ENCODE results near the gene SETX.
"Not testable (repeated sequence)": the region's sequence is repeated elsewhere in the genome, so short reads cannot be mapped to it uniquely, and the experiment has no call there.

SETX gene

DNA sequence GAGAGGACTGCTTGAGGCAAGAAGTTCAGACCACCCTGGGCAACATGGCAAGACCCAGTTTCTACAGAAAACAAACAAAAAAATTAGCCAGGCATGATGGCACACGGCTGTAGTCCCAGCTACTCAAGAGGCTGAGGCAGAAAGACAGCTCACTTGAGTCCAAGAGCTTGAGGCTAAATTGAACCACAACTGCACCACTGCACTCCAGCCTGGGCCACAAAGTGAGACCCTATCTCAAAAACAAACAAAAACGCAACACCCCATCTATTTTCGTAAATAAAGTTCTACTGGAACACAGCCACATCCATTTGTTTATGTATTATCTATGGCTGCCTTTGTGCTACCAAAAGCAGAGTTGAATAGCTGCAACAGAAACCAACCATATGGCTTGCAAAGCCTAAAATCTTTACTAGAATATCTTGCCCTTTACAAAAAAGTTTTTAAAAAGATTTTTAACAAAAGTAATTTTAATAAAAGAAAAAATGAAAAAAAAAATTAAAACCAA is 67.5 kb downstream of the SETX start:
- DNase-seq (ENCODE audit: low read depth, low spot score): no peak

DNA sequence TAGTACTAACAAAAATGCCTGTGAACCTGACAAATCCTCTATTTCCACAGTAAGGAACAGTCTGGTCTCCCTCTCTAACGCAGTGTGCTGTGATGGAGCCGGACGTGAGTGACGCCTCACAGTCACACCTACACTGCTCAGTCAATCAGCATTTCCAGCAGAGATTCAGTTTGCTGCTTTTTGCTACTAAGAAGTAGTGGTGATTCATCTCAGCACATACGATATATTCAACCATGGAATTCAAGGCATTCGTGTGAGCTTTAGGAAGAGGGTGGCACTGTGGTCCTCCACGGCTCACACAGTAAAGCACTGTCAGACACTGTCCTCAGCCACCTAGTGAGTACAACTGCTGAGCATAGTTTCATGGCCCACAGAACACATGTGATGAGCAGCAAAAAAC is 70.9 kb downstream of the SETX start:
- DNase-seq (ENCODE audit: low read depth, low spot score): no peak

DNA sequence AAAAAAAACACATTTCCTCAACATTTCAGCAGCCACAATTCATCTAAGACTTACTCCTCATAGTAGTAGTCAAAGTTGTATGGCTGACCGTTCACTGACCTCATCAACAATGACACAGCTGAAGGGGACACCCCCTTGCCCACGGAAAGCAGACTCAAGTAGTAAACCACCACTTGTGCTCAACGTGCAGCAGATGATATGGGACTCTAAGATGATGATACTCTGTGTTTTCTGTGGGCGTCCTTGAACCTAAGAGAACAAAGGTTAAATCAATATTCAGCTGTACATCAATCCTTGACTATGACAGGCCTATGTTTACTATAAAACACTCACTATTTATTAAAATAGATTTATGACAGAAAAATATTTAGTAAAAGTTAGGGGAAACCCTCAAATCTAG is 71.6 kb downstream of the SETX start:
- DNase-seq (ENCODE audit: low read depth, low spot score): no peak

DNA sequence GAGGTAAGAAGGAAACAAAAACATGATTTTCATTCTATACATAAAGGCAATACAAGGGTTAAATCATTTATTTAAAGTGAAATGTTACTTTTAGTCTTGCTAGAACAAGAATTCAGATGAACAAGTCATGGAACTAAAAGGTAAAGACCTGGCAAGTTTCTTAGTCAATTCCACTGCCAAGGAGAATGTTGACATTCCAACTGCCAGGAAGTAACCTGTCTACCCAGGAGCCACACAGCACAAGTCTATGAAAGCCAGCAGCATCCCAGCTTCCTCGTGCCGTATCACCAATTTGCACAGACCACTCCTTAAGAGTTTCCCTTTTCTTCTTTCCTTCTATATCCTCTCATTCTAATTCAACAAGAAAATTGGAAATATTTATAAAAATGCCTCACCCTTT is 79.9 kb downstream of the SETX start:
- no peak for DNase-seq (ENCODE audit: low read depth, low spot score)

DNA sequence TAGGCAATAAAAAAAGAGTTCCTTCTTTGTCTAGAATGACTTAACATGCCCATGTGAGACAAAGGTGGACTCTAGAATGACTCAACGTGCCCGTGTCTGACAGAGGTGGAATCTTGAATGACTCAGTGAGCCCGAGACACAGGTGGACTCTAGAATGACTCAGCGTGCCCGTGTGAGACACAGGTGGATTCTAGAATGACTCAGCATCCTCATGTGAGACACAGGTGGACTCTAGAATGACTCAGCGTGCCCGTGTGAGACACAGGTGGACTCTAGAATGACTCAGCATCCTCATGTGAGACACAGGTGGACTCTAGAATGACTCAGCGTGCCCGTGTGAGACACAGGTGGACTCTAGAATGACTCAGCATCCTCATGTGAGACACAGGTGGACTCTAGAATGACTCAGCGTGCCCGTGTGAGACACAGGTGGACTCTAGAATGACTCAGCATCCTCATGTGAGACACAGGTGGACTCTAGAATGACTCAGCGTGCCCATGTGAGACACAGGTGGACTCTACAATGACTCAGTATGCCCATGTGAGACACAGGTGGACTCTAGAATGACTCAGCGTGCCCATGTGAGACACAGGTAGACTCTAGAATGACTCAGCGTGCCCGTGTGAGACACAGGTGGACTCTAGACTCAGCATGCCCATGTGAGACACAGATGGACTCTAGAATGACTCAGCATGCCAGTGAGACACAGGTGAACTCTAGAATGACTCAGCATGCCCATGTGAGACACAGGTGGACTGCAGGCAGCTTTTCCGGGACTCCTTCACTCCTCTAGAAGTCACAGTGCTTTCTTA is 84.9 kb downstream of the SETX start:
- DNase-seq (ENCODE audit: low read depth, low spot score): not testable (repeated sequence)

DNA sequence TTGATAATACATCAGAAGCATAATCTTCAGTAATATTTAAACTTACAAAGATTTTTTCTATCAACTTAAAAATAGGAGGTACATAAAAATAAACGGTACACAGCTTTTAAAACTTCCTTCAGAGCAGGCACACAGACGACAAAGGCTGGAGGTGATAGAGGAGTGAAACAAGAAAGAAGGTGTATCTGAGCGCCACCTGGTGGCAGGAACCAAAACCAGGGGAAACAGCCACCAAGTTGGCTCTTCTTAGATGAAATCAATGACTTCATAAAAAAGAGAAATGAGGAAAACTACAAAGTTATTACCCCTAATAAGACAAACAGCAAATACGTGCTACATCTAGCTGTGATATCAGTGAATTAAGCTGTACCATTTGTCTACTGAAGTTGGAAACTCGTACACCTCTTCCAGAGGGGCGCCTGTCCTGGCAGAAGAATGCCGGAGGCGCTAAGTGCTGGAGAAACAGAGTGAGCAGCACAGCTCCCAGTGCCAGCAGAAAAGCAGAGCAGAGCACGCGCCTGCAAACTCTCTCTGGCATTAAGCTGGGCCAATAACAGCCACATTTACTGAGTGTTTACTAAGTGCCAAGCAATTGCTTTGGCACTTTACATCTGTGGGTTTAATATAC is 85.9 kb downstream of the SETX start:
- peak; percentile 29 for DNase-seq (ENCODE audit: low read depth, low spot score)

DNA sequence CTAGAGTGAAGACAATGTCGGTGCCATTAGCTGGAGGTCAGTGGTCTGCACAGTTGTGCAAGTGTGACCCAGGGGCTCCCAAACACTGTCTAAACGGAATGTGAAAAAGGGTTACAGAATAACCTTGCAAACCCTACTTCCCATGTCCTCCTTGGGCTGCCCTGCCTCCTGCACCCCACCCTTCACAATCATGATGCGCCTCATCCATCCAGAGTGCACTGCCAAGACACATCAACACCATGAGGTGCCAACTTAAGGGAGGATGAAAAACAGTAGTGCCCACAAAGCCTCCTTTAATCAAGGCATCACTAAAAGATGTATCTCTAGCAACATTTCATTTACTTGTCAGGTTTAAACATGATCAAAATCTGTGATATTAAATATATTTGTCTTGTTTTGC is 87.1 kb downstream of the SETX start:
- no peak for DNase-seq (ENCODE audit: low read depth, low spot score)

DNA sequence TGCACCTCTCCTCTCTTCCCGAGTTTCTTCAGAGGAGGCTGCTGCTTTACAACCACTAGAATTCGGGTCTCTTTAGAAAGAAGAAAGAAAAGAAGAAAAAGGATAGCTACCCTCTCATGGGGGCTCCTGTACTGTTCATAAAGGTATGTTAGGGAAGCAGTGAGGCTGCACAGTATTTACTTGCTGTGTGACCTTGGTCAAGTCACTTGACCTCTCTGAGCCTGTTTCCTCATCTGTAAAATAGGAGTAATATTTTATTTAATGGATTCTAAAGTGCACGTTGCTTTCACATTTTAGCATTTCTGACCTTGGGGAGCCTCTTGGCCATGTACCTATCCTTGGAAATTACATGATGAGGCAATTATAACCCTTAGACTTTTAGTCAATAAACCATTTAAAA is 88.8 kb downstream of the SETX start:
- no peak for DNase-seq (ENCODE audit: low read depth, low spot score)

DNA sequence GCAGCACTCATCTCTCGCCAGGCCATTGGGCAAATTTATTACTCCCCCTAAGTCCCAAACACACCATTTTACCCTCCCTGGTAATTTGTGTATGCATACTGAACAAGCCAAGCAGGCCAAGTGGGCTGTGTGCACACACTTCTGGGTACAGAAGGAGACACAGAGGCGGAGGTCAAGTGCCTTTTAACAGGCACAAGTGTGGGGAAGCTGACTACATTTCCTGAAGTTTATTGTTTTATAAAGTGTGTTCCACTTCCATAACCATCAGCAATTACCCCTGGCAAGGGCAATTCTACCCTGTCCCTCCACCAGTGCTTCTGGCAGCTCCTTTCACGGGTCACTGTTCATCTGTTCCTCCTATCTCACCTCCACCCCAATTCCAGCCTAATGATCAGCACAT is 93.9 kb downstream of the SETX start:
- DNase-seq (ENCODE audit: low read depth, low spot score): no peak

DNA sequence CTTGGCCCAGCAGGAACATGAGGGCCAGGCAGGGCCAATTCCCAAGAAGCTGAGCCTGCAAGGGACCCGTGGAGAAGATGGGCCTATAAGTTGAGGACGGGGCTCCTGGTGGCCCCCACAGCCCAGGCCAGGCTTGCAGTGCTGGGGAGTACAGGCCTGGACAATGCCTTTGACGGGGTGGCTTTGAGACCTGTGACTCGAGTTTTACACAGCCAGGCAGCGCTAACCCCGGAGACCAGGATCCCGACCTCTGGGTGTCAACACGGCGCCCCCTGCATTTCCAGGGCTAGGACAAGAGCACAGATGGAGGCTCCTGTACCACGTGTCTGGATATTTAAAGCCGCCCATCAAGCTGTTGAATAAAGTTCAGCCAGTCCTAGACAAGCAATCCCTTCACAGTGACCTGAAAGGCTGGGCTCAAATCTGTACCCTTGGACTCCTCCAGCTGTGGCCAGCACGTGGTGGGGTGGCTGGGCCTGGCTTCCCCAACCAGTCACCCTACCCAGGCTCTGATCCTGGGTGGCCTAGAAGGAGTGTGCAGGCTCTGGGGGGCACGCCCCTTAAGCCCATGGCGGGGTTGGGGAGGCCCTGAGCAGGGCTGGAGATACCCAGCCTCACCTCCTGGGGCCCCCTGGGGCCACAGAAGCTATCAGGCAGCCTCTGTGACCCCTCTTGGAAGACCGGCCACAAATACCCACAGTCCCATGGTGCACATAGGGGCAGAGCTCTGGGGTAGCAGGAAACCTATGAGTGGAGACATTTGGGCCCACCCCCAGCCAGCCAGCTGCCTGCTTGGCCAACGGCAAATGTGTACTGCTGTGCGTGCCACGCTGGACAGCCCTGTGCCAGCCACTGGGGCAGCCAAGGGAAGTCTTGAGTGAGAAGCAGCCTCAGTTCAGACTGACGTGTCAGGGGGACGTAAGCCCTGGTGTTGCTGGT is 104.2 kb downstream of the SETX start:
- DNase-seq (ENCODE audit: low read depth, low spot score): no peak

DNA sequence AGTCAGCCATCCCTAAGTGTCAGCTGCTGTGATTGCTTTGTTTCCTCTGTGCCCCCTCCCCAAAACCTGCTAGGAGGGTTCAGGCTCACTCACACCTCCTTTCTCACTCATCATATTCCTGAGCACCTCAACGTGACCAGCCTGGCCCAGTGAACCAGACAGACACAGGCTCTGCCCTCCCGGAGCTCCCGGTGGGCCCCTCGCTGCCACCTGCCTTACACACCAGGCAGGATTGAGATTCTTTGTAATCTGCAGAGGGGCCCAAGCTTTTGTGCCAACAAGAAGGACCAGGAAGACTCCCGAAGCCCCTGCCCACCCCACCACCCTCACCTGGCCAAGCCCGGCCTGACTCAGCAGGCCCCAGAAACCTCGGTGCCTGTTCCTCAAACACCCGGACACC is 105.1 kb downstream of the SETX start:
- no peak for DNase-seq (ENCODE audit: low read depth, low spot score)

DNA sequence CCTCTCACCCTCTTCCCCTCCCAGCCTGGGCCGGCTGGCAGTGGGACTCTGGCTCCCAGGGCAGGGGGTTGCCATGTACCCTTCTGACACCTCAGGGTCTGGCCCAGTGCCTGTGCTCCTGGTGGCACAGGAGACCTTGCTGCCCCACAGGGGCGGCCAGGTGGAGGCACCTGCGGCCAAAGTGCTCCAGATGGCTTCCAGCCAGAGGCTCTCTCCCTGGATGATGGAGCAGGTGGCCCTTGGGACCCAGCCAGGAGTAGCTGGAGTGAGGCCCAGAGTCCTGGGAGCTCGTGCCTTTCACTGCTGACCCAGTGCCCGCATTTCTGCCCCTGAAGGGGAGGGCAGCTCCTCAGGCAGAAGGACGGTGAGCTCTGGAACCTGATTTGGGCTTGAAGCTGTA is 105.7 kb downstream of the SETX start:
- DNase-seq (ENCODE audit: low read depth, low spot score): no peak

DNA sequence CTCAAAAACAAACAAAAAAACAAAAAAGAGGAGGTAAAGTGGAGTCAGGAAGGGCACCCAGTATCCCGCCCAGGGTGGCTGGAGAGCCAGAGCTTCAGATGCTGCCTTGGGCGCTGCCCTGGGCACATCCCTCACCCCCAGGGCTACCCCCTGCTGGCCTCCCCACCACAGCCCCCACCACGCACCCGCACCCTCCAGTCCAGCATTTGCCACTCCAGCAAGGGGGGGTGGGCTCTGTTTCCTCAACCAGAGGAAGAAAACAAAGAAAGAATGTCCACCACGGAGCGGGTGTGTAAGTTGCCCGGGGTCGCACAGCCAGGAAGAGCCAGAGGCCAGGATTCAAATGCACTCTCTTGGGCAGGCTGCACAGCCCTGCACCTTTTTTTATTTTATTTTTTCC is 106.8 kb downstream of the SETX start:
- no peak for DNase-seq (ENCODE audit: low read depth, low spot score)

DNA sequence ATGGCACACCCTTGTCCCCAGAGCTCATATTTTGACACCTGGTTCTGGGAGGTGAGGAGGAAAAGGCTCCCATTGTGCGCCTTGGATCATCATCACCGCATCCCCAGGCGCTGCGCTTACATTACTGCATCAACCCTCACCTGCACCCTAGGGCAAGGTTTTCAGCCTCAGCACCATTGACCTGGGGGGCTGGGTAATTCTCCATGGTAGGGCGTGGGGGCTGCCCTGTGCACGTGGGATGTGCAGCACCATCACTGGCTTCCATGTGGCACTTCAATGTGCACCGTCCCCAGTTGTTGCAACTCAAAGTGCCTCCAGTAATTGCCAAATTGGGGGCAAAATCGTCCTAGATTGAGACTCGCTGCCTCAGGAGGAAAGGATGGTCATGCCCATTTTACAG is 109.3 kb downstream of the SETX start:
- DNase-seq (ENCODE audit: low read depth, low spot score): no peak

DNA sequence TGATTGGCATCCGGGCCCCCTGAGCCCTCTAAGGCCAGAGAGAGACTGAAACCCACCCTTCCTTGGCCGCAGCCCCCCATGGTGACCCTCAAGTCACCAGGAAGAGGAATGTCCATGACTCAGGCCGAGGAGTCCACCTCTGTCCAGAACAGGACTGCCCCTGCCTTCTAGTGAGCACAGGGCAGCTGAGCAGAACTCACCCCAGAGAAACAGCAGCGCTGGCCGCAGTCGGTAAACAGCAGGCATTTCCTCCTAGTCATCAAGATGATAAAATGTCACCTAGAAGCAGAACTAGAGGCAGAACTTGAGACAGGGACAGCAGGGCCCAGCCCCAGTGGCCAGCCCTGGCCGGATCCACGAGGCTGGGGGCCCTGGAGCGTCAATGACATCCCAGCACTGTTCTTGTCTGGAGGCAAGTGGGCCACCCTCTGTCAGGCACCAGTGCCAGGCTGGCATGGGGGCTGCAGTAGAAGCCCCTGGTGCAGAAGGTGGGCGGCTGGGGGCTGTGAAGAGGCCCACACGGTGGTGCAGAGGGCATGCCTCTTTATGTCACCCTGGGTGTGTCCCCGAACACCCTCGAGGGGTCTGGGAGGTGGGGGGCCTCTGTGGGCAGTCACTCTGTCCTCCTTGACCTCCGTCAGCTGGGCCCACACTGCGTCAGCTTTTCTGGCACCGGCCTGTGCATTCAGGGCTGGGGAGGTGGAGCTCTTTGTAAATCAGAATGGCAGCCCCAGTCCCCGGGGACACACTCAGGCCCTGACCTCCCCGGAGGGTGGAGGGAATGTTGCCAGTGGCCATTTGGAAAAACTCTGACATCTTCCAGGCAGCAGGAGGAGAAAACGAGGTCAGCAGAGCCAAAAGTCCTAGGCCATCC is 110.0 kb downstream of the SETX start:
- DNase-seq (ENCODE audit: low read depth, low spot score): no peak

DNA sequence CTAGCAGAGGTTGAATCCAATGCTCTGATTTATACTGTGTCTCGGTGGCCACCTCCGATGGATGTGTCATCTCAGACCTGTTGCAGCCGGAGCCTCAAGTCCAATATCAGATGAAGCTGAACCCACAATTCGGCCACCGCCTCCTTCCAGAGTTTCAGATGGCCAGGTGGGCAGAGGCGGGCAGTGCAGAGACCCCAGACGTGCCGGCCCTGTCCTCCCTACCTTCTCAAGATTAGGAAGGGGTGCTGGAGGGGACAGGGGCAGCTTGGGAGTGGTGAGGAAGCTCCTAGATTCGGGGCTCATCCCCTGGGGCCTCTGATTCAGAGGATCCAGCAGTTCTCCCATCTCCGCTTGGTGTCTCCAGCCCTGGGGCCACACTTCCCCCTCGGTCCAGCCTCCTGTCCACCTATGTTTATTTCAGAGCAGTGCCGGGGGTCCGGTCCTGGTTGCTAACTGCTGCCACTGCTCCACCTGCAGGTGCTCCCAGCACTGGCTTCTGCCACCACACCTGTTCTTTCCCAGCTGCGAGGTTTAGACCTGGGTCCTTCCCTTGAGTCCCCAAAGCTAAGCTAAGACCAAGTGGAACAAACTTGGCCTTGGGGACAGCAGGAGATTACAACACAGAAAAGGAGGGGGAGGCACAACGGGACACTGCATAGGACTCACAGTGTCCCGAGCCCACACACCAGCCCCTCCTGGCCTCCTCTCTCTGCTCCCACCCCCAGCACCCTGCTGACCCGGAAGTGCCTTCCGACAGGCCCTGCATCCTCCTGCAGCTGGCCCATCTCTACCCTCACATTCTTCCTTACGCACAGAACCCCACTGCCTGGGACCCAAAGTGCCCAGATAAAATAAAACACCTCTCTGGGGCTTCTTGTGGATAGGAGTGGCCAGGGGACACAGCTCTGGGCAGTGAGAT is 111.4 kb downstream of the SETX start:
- no peak for DNase-seq (ENCODE audit: low read depth, low spot score)

DNA sequence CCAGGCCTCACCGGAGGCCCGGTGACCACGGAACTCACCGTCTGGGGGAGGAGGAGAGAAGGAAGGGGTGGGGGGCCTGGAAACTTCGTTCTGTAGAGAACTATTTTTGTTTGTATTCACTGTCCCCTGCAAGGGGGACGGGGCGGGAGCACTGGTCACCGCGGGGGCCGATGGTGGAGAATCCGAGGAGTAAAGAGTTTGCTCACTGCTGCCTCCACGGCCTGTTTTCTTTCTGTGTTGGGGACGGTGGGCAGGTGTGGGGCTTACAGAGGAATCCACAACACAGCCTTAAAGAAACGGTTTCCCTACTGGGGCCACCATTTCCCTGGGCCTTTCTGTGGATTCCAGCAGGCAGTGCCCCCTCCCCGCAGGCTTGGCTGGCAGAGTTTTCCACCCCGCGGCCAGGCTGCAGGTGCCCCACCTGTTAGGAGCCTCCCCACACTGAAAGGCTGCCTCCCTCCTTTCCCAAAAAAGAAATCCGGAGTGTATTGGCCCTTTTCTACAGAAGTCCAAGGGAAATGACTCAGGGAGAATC is 112.1 kb downstream of the SETX start:
- DNase-seq (ENCODE audit: low read depth, low spot score): no peak

DNA sequence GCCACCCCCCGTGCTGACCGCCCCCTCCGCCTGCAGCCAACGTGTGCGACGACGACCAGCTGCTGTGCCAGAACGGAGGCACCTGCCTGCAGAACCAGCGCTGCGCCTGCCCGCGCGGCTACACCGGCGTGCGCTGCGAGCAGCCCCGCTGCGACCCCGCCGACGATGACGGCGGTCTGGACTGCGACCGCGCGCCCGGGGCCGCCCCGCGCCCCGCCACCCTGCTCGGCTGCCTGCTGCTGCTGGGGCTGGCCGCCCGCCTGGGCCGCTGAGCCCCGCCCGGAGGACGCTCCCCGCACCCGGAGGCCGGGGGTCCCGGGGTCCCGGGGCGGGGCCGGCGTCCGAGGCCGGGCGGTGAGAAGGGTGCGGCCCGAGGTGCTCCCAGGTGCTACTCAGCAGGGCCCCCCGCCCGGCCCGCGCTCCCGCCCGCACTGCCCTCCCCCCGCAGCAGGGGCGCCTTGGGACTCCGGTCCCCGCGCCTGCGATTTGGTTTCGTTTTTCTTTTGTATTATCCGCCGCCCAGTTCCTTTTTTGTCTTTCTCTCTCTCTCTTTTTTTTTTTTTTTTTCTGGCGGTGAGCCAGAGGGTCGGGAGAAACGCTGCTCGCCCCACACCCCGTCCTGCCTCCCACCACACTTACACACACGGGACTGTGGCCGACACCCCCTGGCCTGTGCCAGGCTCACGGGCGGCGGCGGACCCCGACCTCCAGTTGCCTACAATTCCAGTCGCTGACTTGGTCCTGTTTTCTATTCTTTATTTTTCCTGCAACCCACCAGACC is 112.8 kb downstream of the SETX start:
- DNase-seq (ENCODE audit: low read depth, low spot score): no peak

DNA sequence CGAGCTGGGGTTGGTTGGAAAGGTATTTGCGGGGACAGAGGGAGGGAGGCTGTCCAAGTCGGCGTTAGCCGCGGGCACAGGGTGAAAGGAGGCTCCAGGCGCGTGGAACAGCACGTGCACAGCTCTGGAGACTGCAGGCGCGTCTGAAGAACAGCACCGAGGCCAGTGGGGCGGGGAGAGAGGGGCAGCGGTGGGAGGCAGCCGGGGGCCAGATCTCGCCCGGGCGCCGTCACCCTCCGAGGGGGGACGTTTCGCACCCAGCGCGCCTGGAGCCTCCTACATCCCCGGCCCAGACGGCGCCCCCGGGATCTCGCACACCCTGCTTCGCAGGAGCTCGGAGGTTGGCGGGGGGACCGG is 113.3 kb downstream of the SETX start:
- DNase-seq (ENCODE audit: low read depth, low spot score): no peak

Data from smooth muscle cell of the brain vasculature (primary cell).